ENCODE measurements around the gene FBXO41. TPM values are rescaled to one million over a fixed set of nuclear protein-coding genes. Genes with fewer than 3 reads are reported as not detected.

FBXO41 gene
- total RNA-seq = 10 to 100 TPM in 1 of 4 donors, 1 to 10 TPM in 2, under 1 TPM in 1; 0.84 to 13.9 (median 4.4) TPM

- no peak for DNase-seq (ENCODE audit: low spot score in 2 of 2)
- Histone ChIP-seq H3K27ac (peak within 1 kb of the TSS in 1 of 4 donors; percentile 29), H3K4me1 (peaks cover 0 to 22% (median 6%) of the 10 kb centered on the region in 4 donors), H3K27me3 (peaks cover 0 to 56% of the 10 kb centered on the region in 2 donors), H3K9me3 (no peaks in the 10 kb centered on the region), H3K36me3 (no peaks in the 10 kb centered on the region), H3K4me3 (peak within 1 kb of the TSS; percentile 42 to 66 (median 52))
- TF ChIP-seq POLR2A (IDR thresholded peaks at IDR 0.05) = no peak
- TF ChIP-seq EP300 (IDR thresholded peaks at IDR 0.05) = no peak
- TF ChIP-seq CTCF (IDR thresholded peaks at IDR 0.05) = no peak
- 1 to 4% methylated on average over 37 to 38 of the region's 69 CpGs for WGBS, 2 donors
These were observed at the start of gene FBXO41 for GRCh38 chr2:73284296-73285158. TSS of gene FBXO41 (minus strand) at chr2:73284478. CDS start at chr2:73269630, 14,848 bp downstream.

GRCh38 chr2:73334045-73334444 lies 49.8 kb upstream of the FBXO41 start:
- Histone ChIP-seq H3K27me3 (peaks cover 0 to 3% of the 10 kb centered on the region in 2 donors), H3K4me1 (no peaks in the 10 kb centered on the region), H3K4me3 (no peak overlapping the region), H3K36me3 (no peaks in the 10 kb centered on the region), H3K9me3 (peaks cover 0 to 15% (median 6%) of the 10 kb centered on the region in 4 donors), H3K27ac (no peak overlapping the region)
- WGBS, 2 donors = 71 to 76% methylated on average over 2 of the region's 2 CpGs
- no peak for DNase-seq (ENCODE audit: low spot score in 2 of 2)
- no peak for TF ChIP-seq POLR2A (IDR thresholded peaks at IDR 0.05)
- TF ChIP-seq CTCF (IDR thresholded peaks at IDR 0.05) = no peak
- TF ChIP-seq EP300 (IDR thresholded peaks at IDR 0.05) = no peak

GRCh38 chr2:73333564-73333963 lies 49.3 kb upstream of the FBXO41 start:
- TF ChIP-seq POLR2A (IDR thresholded peaks at IDR 0.05) = no peak
- no peak for TF ChIP-seq EP300 (IDR thresholded peaks at IDR 0.05)
- TF ChIP-seq CTCF (IDR thresholded peaks at IDR 0.05) = no peak
- Histone ChIP-seq H3K4me3 (no peak overlapping the region), H3K36me3 (no peaks in the 10 kb centered on the region)

GRCh38 chr2:73324126-73324725 lies 39.9 kb upstream of the FBXO41 start:
- H3K9me3 ChIP-seq = no peaks in the 10 kb centered on the region
- TF ChIP-seq EP300 (IDR thresholded peaks at IDR 0.05) = no peak
- no peak for TF ChIP-seq CTCF (IDR thresholded peaks at IDR 0.05)
- no peak for TF ChIP-seq POLR2A (IDR thresholded peaks at IDR 0.05)
- no peaks in the 10 kb centered on the region for H3K36me3 ChIP-seq
- WGBS, 2 donors = 54 to 57% methylated on average over 13 of the region's 13 CpGs
- peaks cover 0 to 16% of the 10 kb centered on the region in 2 donors for H3K27me3 ChIP-seq
- DNase-seq (ENCODE audit: low spot score in 2 of 2) = no peak
- no peak overlapping the region for H3K27ac ChIP-seq
- no peak overlapping the region for H3K4me3 ChIP-seq
- no peaks in the 10 kb centered on the region for H3K4me1 ChIP-seq

More at GRCh38 chr2:73333564-73333963, 49.3 kb upstream of the FBXO41 start:
- H3K4me1 ChIP-seq = no peaks in the 10 kb centered on the region
- peaks cover 0 to 15% (median 6%) of the 10 kb centered on the region in 4 donors for H3K9me3 ChIP-seq
- no peak for DNase-seq (ENCODE audit: low spot score in 2 of 2)
- no peak overlapping the region for H3K27ac ChIP-seq
- H3K27me3 ChIP-seq = peaks cover 0 to 3% of the 10 kb centered on the region in 2 donors

- H3K27ac ChIP-seq = no peak overlapping the region
- H3K4me3 ChIP-seq = no peak overlapping the region
- WGBS, 2 donors = 68 to 70% methylated on average over 5 of the region's 5 CpGs
- H3K9me3 ChIP-seq = no peaks in the 10 kb centered on the region
- peaks cover 0 to 16% of the 10 kb centered on the region in 2 donors for H3K27me3 ChIP-seq
- H3K4me1 ChIP-seq = no peaks in the 10 kb centered on the region
- DNase-seq (ENCODE audit: low spot score in 2 of 2) = no peak
- TF ChIP-seq POLR2A (IDR thresholded peaks at IDR 0.05) (no peak), CTCF (IDR thresholded peaks at IDR 0.05) (no peak), EP300 (IDR thresholded peaks at IDR 0.05) (no peak)
- H3K36me3 ChIP-seq = no peaks in the 10 kb centered on the region
These were observed 39.3 kb upstream of the FBXO41 start for GRCh38 chr2:73323551-73323950.

Data from tibial nerve (tissue), 4 donors.